Smooth muscle cell of the umbilical artery (primary cell): Measurements from ENCODE around the gene BPIFB4. TPM values are rescaled to one million over a fixed set of nuclear protein-coding genes. Genes with fewer than 3 reads are reported as not detected.

ENCODE experiments used
- total RNA-seq: library from RNA; depleted of rRNA; stranded (reverse); fragments of >200 nt; gene quantifications from 2 replicates; pipeline ENCODE4 v1.2.3, GENCODE V29; 2014

Gene BPIFB4
- total RNA-seq: not detected in 2 replicates

GRCh38 chr20:33079259-33079658 is at the start of gene BPIFB4:
TSS of gene BPIFB4 (plus strand) at chr20:33079643. CDS start at chr20:33081527, 1,884 bp downstream.

GRCh38 chr20:33031531-33031930 is 47.9 kb upstream of the BPIFB4 start, which contains the start of gene BPIFB6:
TSS of gene BPIFB6 (plus strand) at chr20:33031648. CDS start at chr20:33031648, 0 bp downstream.

GRCh38 chr20:33053291-33054106 is 25.9 kb upstream of the BPIFB4 start, which contains the start of gene BPIFB3:
TSS of gene BPIFB3 (plus strand) at chr20:33053903. CDS start at chr20:33055436, 1,533 bp downstream.

Other genes with a start within 250 kb of the BPIFB4 start
- under 0.01 and 0.97 TPM in 2 replicates for gene EFCAB8, start 220.7 kb upstream of the BPIFB4 start, total RNA-seq
- gene SUN5, start 75.2 kb upstream of the BPIFB4 start, total RNA-seq: not detected in 2 replicates
- gene BPIFB2, start 71.9 kb upstream of the BPIFB4 start, total RNA-seq: not detected in 2 replicates
- gene BPIFB6, start 48.0 kb upstream of the BPIFB4 start, total RNA-seq: not detected in 2 replicates
- not detected in 2 replicates for gene BPIFB3, start 25.7 kb upstream of the BPIFB4 start, total RNA-seq
- gene BPIFA2, start 88.5 kb downstream of the BPIFB4 start, total RNA-seq: not detected in 2 replicates
- gene BPIFA3, start 137.7 kb downstream of the BPIFB4 start, total RNA-seq: not detected in 2 replicates
- not detected in 2 replicates for gene BPIFA1, start 156.4 kb downstream of the BPIFB4 start, total RNA-seq
- gene BPIFB1, start 203.6 kb downstream of the BPIFB4 start, total RNA-seq: not detected in 2 replicates